Measurements from ENCODE around the gene MSMB. TPM values are rescaled to one million over a fixed set of nuclear protein-coding genes. Genes with fewer than 3 reads are reported as not detected.

MSMB gene
- total RNA-seq, 1 experiment from 2014 or later, result not detected

DNA sequence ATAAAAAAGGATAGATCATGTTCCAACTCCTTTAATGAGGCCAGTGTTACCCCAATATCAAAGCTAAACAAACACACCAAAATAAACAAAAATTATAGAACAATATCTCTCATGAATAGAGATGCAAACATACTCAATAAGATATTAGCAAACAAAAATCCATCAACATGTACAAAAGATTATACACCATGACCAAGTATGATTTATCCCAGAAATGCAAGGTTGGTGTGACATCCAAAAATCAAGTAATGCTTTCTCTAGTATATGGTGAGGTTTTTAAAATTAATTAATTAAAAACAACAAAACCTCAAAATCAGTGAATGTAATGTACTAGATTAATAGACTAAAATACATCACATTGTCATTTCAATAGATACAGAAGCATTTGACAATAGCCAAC, 11.0 kb upstream of the MSMB start:
- POLR2A ChIA-PET, result no interaction called here
- intact Hi-C loops (cut with micrococcal nuclease), result no loop called here
- CTCF ChIA-PET, result interaction anchor here (0.6 kb wide), 1 partner anchor 13 kb away, joined by 4 read pairs; no protein-coding TSS in a partner anchor

GRCh38 chr10:46055771-46056170, 9.7 kb upstream of the MSMB start:
- ChIA-PET CTCF (no interaction called here), POLR2A (no interaction called here)
- intact Hi-C loops (cut with micrococcal nuclease), result no loop called here
- Mint-ChIP-seq H3K27ac (ENCODE audit: low read depth, unreplicated experiment) (no peak overlapping the region), H3K36me3 (ENCODE audit: insufficient read depth, unreplicated experiment) (no peaks in the 10 kb centered on the region), H3K4me3 (ENCODE audit: unreplicated experiment) (no peak overlapping the region), H3K27me3 (ENCODE audit: insufficient read depth, unreplicated experiment) (peaks cover 19% of the 10 kb centered on the region), H3K4me1 (ENCODE audit: insufficient read depth, unreplicated experiment) (peaks cover 6% of the 10 kb centered on the region), H3K9me3 (ENCODE audit: unreplicated experiment) (peaks cover 12% of the 10 kb centered on the region)
- no peak for DNase-seq (ENCODE audit: unreplicated experiment)
- BruUV-seq (replicated peaks), result no TSS peak
- TF ChIP-seq, protein P1, sequence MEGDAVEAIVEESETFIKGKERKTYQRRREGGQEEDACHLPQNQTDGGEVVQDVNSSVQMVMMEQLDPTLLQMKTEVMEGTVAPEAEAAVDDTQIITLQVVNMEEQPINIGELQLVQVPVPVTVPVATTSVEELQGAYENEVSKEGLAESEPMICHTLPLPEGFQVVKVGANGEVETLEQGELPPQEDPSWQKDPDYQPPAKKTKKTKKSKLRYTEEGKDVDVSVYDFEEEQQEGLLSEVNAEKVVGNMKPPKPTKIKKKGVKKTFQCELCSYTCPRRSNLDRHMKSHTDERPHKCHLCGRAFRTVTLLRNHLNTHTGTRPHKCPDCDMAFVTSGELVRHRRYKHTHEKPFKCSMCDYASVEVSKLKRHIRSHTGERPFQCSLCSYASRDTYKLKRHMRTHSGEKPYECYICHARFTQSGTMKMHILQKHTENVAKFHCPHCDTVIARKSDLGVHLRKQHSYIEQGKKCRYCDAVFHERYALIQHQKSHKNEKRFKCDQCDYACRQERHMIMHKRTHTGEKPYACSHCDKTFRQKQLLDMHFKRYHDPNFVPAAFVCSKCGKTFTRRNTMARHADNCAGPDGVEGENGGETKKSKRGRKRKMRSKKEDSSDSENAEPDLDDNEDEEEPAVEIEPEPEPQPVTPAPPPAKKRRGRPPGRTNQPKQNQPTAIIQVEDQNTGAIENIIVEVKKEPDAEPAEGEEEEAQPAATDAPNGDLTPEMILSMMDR (IDR thresholded peaks at IDR 0.05; ENCODE audit: unreplicated experiment), result no peak

More for the DNA sequence above, 11.0 kb upstream of the MSMB start:
- Mint-ChIP-seq H3K27me3 (ENCODE audit: insufficient read depth, unreplicated experiment) (peaks cover 7% of the 10 kb centered on the region), H3K4me1 (ENCODE audit: insufficient read depth, unreplicated experiment) (no peaks in the 10 kb centered on the region), H3K36me3 (ENCODE audit: insufficient read depth, unreplicated experiment) (no peaks in the 10 kb centered on the region), H3K27ac (ENCODE audit: low read depth, unreplicated experiment) (no peak overlapping the region), H3K9me3 (ENCODE audit: unreplicated experiment) (peaks cover 12% of the 10 kb centered on the region), H3K4me3 (ENCODE audit: unreplicated experiment) (no peak overlapping the region)
- no peak for DNase-seq (ENCODE audit: unreplicated experiment)
- TF ChIP-seq, protein P1 (IDR thresholded peaks at IDR 0.05; ENCODE audit: unreplicated experiment), result no peak
- BruUV-seq (replicated peaks), result no TSS peak

GRCh38 chr10:46053534-46054434, 7.7 kb upstream of the MSMB start:
- peaks cover 25% of the 10 kb centered on the region for H3K27me3 Mint-ChIP-seq (ENCODE audit: insufficient read depth, unreplicated experiment)
- no peak for DNase-seq (ENCODE audit: unreplicated experiment)
- no peak overlapping the region for H3K27ac Mint-ChIP-seq (ENCODE audit: low read depth, unreplicated experiment)
- TF ChIP-seq, protein P1 (IDR thresholded peaks at IDR 0.05; ENCODE audit: unreplicated experiment), result no peak
- H3K9me3 Mint-ChIP-seq (ENCODE audit: unreplicated experiment), result peaks cover 12% of the 10 kb centered on the region
- ChIA-PET POLR2A (no interaction called here), CTCF (no interaction called here)
- no peak overlapping the region for H3K4me3 Mint-ChIP-seq (ENCODE audit: unreplicated experiment)
- H3K4me1 Mint-ChIP-seq (ENCODE audit: insufficient read depth, unreplicated experiment), result peaks cover 7% of the 10 kb centered on the region
- intact Hi-C loops (cut with micrococcal nuclease), result no loop called here
- H3K36me3 Mint-ChIP-seq (ENCODE audit: insufficient read depth, unreplicated experiment), result no peaks in the 10 kb centered on the region
- no TSS peak for BruUV-seq (replicated peaks)

DNA sequence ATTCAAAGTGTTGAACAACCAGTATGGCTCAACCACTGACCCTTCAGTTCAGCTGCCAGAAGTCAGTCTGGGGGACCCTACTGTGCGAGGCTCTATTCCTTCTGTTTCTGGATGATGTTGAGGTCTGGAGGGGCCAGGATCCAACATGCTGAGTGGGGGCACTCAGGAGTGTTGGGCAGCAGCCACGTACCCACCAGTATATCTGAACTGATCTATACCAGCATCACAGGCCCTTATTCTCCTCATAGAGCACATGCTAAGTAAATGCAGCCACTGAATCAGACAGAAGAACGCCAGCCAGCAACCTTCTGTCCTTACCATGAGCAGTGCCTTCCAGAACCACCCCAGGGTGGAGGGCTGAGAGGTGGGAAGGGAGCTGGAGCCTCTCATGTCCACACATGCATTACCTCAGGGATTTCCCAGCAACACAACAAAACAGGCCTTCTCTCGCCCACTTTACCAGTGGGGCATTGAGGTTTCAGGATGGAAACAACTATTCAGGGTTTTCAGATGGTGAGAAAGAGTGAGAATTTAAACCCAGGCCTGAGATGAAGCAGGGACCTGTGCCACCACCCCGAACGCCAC, 6.8 kb upstream of the MSMB start:
- Mint-ChIP-seq H3K27me3 (ENCODE audit: insufficient read depth, unreplicated experiment) (peaks cover 30% of the 10 kb centered on the region), H3K9me3 (ENCODE audit: unreplicated experiment) (peaks cover 12% of the 10 kb centered on the region), H3K4me1 (ENCODE audit: insufficient read depth, unreplicated experiment) (peaks cover 7% of the 10 kb centered on the region), H3K4me3 (ENCODE audit: unreplicated experiment) (no peak overlapping the region), H3K27ac (ENCODE audit: low read depth, unreplicated experiment) (no peak overlapping the region), H3K36me3 (ENCODE audit: insufficient read depth, unreplicated experiment) (no peaks in the 10 kb centered on the region)
- BruUV-seq (replicated peaks), result no TSS peak
- DNase-seq (ENCODE audit: unreplicated experiment), result no peak
- ChIA-PET POLR2A (no interaction called here), CTCF (no interaction called here)
- intact Hi-C loops (cut with micrococcal nuclease), result no loop called here
- TF ChIP-seq, protein P1 (IDR thresholded peaks at IDR 0.05; ENCODE audit: unreplicated experiment), result no peak
